Measurements from ENCODE around the gene ARSD. TPM values are rescaled to one million over a fixed set of nuclear protein-coding genes. Genes with fewer than 3 reads are reported as not detected.

The ARSD gene
- polyA plus RNA-seq, 3 donors, result 19.2 to 28.6 (median 19.7) TPM

DNA sequence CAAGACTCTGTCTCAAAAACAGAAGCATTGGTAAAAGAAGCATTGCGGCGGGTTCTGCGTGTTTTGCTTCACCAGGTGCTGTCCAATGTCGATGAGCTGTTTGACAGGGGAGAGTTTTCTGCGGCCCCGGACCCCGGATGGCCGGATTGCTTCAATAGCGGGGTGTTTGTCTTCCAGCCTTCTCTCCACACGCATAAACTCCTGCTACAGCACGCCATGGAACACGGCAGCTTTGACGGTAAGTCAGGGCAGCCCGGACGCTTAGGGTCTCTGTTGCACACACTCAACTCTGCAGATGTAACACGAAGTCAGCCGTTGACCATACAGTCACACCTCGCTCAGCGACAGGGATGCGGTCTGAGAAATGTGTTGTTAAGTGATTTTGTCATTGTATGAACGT is 74.2 kb downstream of the ARSD start:
- no peaks in the 10 kb centered on the region for H3K36me3 Mint-ChIP-seq
- H3K4me1 ChIP-seq (ENCODE audit: control insufficient read depth in 1 of 2, insufficient read depth in 2 of 2, low read length in 2 of 2), result no peaks in the 10 kb centered on the region
- H3K9me3 ChIP-seq (replicated peaks in 1 of 2; ENCODE audit: control insufficient read depth in 1 of 2, insufficient read depth in 1 of 2, low read length in 2 of 2), result no peaks in the 10 kb centered on the region
- no peaks in the 10 kb centered on the region for H3K79me2 ChIP-seq (ENCODE audit: insufficient read depth, low read length)
- no peaks in the 10 kb centered on the region for H3K4me1 Mint-ChIP-seq
- no peaks in the 10 kb centered on the region for H4K20me1 ChIP-seq (ENCODE audit: insufficient read depth, low read length)
- H3K4me3 Mint-ChIP-seq, result no peak overlapping the region
- H3K27ac Mint-ChIP-seq, result no peak overlapping the region
- no peak overlapping the region for H3K27ac ChIP-seq (ENCODE audit: low read depth in 1 of 2, low read length in 2 of 2)
- peaks cover 0 to 6% (median 4%) of the 10 kb centered on the region in 7 donors for H3K9me3 Mint-ChIP-seq
- H2AFZ ChIP-seq (ENCODE audit: insufficient read depth, low read depth, low read length, poor library complexity, severe bottlenecking), result no peak overlapping the region
- WGBS (ENCODE audit: insufficient coverage), result 100% methylated on average over 1 of the region's 21 CpGs
- no peak for TF ChIP-seq CTCF (IDR thresholded peaks at IDR 0.05)
- no peaks in the 10 kb centered on the region for H3K36me3 ChIP-seq (replicated peaks in 1 of 2; ENCODE audit: control insufficient read depth in 1 of 2, insufficient read depth in 2 of 2, low read length in 2 of 2)
- H3K27me3 Mint-ChIP-seq (ENCODE audit: low read depth in 3 of 3), result peaks cover 0 to 5% (median 2%) of the 10 kb centered on the region in 3 donors
- no peaks in the 10 kb centered on the region for H3K27me3 ChIP-seq (ENCODE audit: control insufficient read depth in 2 of 2, insufficient read depth in 2 of 2, low read length in 2 of 2)
- intact Hi-C loops (cut with micrococcal nuclease), result no loop called here
- no peak overlapping the region for H3K4me2 ChIP-seq (replicated peaks; ENCODE audit: extremely low read depth, low read length, poor library complexity, severe bottlenecking)
- H3K4me3 ChIP-seq (replicated peaks in 1 of 3; ENCODE audit: low read depth in 2 of 3, low read length in 3 of 3), result no peak overlapping the region
- no peak for DNase-seq
- no peak overlapping the region for H3K9ac ChIP-seq (ENCODE audit: insufficient read depth, low read length, poor library complexity, severe bottlenecking)

Other genes starting within 250 kb of the ARSD start
- gene CD99, start 238.0 kb downstream of the ARSD start, polyA plus RNA-seq, result 100 to 1,000 TPM; 159 to 217 (median 184) TPM
- gene XG, start 177.3 kb downstream of the ARSD start, polyA plus RNA-seq, result not detected
- gene GYG2, start 100.4 kb downstream of the ARSD start, polyA plus RNA-seq, result not detected
- gene ARSH, start 77.2 kb upstream of the ARSD start, polyA plus RNA-seq, result not detected
- gene ARSF, start 112.1 kb upstream of the ARSD start, polyA plus RNA-seq, result not detected